ENCODE data around the gene DHX32. TPM values are rescaled to one million over a fixed set of nuclear protein-coding genes. Genes with fewer than 3 reads are reported as not detected.

Gene DHX32
- total RNA-seq, 1 donor from 2014 or later, result 32.5 TPM

DNA sequence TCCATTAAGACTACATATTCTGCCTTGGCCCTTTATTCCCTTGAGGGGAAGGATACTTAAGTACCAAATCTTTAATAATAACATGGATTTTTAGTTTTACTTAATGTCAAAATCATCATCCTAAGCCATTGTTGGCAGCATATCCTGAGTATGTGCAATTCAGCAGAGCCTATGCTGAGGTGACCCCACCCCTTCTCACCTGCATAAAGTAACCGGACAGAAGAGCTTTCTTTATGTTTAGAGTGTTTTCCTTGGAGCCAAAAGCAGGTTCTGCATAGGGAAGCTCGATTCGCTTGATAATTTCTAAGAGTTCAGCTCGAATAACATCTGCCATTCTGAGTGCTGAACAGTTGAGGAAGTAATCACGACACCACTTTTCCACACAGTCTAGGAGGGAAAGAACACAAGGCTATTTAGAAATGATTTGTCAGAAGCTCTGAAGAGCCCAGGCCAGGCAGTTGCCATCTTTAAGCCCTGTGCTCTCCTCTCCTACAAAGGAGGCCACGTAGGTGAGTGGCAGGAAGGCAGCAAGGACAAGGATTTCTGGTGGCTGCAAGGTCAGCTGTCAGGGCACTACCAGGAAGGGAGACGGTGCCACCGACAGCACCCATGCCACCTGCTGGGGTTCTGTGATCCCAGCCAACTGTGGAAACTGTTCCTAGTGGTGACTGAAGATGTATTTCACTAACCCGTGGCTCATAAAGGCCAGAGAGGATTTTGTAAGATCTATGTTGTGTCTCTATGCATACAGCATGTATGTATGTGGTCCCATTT, 42.1 kb downstream of the DHX32 start:
- peaks cover 8% of the 10 kb centered on the region for H3K4me1 Mint-ChIP-seq (ENCODE audit: low read depth)
- no peaks in the 10 kb centered on the region for H3K9me3 Mint-ChIP-seq (ENCODE audit: low read depth)
- H3K27ac Mint-ChIP-seq (ENCODE audit: unreplicated experiment), result no peak overlapping the region
- no peak overlapping the region for H3K4me3 Mint-ChIP-seq (ENCODE audit: unreplicated experiment)
- TF ChIP-seq, protein P1, sequence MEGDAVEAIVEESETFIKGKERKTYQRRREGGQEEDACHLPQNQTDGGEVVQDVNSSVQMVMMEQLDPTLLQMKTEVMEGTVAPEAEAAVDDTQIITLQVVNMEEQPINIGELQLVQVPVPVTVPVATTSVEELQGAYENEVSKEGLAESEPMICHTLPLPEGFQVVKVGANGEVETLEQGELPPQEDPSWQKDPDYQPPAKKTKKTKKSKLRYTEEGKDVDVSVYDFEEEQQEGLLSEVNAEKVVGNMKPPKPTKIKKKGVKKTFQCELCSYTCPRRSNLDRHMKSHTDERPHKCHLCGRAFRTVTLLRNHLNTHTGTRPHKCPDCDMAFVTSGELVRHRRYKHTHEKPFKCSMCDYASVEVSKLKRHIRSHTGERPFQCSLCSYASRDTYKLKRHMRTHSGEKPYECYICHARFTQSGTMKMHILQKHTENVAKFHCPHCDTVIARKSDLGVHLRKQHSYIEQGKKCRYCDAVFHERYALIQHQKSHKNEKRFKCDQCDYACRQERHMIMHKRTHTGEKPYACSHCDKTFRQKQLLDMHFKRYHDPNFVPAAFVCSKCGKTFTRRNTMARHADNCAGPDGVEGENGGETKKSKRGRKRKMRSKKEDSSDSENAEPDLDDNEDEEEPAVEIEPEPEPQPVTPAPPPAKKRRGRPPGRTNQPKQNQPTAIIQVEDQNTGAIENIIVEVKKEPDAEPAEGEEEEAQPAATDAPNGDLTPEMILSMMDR (IDR thresholded peaks at IDR 0.05), result no peak
- H3K36me3 Mint-ChIP-seq (ENCODE audit: low read depth), result peaks cover 31% of the 10 kb centered on the region
- no peaks in the 10 kb centered on the region for H3K27me3 Mint-ChIP-seq (ENCODE audit: low read depth)
- no peak for DNase-seq (ENCODE audit: low spot score)

DNA sequence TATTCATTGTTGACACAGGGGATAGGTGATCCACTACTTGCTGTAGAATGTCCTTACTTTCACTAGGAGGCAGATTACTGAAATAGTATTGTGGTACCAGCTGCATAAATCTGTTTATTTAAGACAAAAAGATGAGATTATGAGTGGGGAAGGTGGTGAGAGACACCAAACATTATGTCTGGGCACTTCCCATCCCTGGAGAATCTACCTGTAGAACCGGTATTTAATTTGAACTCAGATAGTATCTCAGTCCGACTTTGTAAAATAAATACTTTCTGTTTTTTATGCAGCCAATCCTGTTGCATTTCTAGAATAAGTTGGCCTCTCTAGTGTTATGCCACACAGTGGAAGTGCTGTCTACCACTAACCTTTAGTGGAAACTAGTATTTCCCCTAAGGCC, 44.3 kb downstream of the DHX32 start:
- H3K27ac Mint-ChIP-seq (ENCODE audit: unreplicated experiment), result no peak overlapping the region

DNA sequence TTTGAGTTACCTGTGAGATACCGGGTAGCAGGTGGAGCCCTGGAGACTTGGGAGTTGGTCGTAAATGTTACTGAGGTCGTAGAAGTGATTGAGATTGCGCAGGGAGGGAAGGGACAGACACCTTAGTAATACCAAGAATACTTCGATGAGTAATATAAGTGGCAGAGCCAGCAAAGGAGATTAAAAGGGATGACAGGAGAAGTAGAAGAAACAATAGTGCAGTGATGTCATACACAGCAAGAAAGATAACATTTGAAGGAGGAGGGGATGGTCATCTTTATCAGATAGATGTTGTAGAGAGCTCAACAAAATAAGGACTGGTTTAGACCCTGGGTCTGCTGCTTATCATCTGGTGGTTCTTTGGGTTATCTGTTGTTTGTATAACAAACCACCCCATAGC, 52.8 kb downstream of the DHX32 start:
- no peaks in the 10 kb centered on the region for H3K9me3 Mint-ChIP-seq (ENCODE audit: low read depth)

More for the DNA sequence above, 44.3 kb downstream of the DHX32 start:
- no peak for DNase-seq (ENCODE audit: low spot score)
- H3K4me3 Mint-ChIP-seq (ENCODE audit: unreplicated experiment), result no peak overlapping the region
- no peaks in the 10 kb centered on the region for H3K27me3 Mint-ChIP-seq (ENCODE audit: low read depth)
- TF ChIP-seq, protein P1 (IDR thresholded peaks at IDR 0.05), result no peak
- peaks cover 8% of the 10 kb centered on the region for H3K4me1 Mint-ChIP-seq (ENCODE audit: low read depth)
- H3K36me3 Mint-ChIP-seq (ENCODE audit: low read depth), result peaks cover 34% of the 10 kb centered on the region
- H3K9me3 Mint-ChIP-seq (ENCODE audit: low read depth), result no peaks in the 10 kb centered on the region

DNA sequence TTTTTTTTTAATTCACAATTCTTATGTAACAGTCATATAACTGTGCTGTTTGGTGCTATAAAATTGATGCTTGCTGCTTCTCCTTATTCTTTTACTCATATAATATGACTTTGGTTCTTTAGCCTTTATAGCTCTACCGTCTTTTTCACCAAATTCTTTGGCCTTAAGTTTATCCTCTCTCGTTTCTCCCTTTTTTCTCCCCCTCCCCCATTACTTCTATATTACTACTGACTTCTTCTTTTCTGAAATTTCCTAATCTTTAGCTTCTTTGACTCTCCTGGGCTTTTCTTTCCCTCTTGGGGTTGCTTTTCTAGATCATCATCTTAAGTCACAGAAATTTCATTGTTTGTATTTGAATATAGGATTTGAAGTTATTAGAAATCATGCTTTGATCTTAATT, 54.0 kb downstream of the DHX32 start:
- Mint-ChIP-seq H3K36me3 (ENCODE audit: low read depth) (peaks cover 22% of the 10 kb centered on the region), H3K27me3 (ENCODE audit: low read depth) (no peaks in the 10 kb centered on the region), H3K27ac (ENCODE audit: unreplicated experiment) (no peak overlapping the region), H3K4me3 (ENCODE audit: unreplicated experiment) (no peak overlapping the region), H3K9me3 (ENCODE audit: low read depth) (no peaks in the 10 kb centered on the region), H3K4me1 (ENCODE audit: low read depth) (peaks cover 14% of the 10 kb centered on the region)
- TF ChIP-seq, protein P1 (IDR thresholded peaks at IDR 0.05), result no peak
- DNase-seq (ENCODE audit: low spot score), result no peak

More for the DNA sequence above, 52.8 kb downstream of the DHX32 start:
- peaks cover 9% of the 10 kb centered on the region for H3K4me1 Mint-ChIP-seq (ENCODE audit: low read depth)
- H3K27me3 Mint-ChIP-seq (ENCODE audit: low read depth), result no peaks in the 10 kb centered on the region
- H3K36me3 Mint-ChIP-seq (ENCODE audit: low read depth), result peaks cover 22% of the 10 kb centered on the region
- no peak overlapping the region for H3K4me3 Mint-ChIP-seq (ENCODE audit: unreplicated experiment)
- TF ChIP-seq, protein P1 (IDR thresholded peaks at IDR 0.05), result no peak
- no peak overlapping the region for H3K27ac Mint-ChIP-seq (ENCODE audit: unreplicated experiment)
- no peak for DNase-seq (ENCODE audit: low spot score)

DNA sequence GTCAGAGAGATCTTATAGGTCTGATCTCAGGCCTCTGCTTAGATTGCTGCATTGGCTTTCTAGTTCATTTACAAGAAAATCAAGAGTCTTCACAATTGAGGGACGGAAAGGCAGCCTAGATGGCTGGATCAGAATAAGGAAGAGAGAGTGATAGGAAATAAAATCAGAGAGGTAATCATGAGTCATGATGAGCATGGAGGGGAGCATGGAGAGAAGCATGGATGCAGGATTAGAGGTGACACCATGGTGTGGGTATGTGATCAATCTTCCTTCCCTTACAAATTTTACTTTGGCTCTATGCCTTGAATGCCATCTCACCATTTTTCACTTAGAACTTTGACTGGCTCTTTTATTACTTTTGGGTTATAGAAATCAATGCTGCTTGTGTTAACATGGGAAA, 56.4 kb downstream of the DHX32 start:
- Mint-ChIP-seq H3K4me3 (ENCODE audit: unreplicated experiment) (no peak overlapping the region), H3K27ac (ENCODE audit: unreplicated experiment) (no peak overlapping the region), H3K27me3 (ENCODE audit: low read depth) (no peaks in the 10 kb centered on the region), H3K9me3 (ENCODE audit: low read depth) (no peaks in the 10 kb centered on the region), H3K4me1 (ENCODE audit: low read depth) (peaks cover 25% of the 10 kb centered on the region), H3K36me3 (ENCODE audit: low read depth) (peaks cover 14% of the 10 kb centered on the region)
- no peak for DNase-seq (ENCODE audit: low spot score)
- TF ChIP-seq, protein P1 (IDR thresholded peaks at IDR 0.05), result no peak
